SJCRH30 (cell line): ENCODE results near the gene SSTR3. TPM values are rescaled to one million over a fixed set of nuclear protein-coding genes. Genes with fewer than 3 reads are reported as not detected.
"Not testable (repeated sequence)": the region's sequence is repeated elsewhere in the genome, so short reads cannot be mapped to it uniquely, and the experiment has no call there.

Experiments
- DNase-seq, 2 experiments: peaks; one replicate each; pipeline ENCODE4 v3.0.0-alpha.2; 2015 to 2020
- H3K27ac ChIP-seq: fragments of 250-450 bp; sonication (Bioruptor Pico); 2 replicates; pipeline ENCODE4 v1.5.1; 2020; ENCODE audit warnings: mild to moderate bottlenecking, moderate library complexity
- H3K27me3 ChIP-seq: fragments of 250-450 bp; sonication (Bioruptor Pico); 2 replicates; pipeline ENCODE4 v1.5.1; 2020; ENCODE audit warnings: mild to moderate bottlenecking, moderate library complexity
- H3K36me3 ChIP-seq: fragments of 250-450 bp; sonication (Bioruptor Pico); 2 replicates; pipeline ENCODE4 v1.5.1; 2020; ENCODE audit warnings: mild to moderate bottlenecking, moderate library complexity
- H3K4me1 ChIP-seq: fragments of 250-450 bp; sonication (Bioruptor Pico); 2 replicates; pipeline ENCODE4 v1.5.1; 2020; ENCODE audit warnings: mild to moderate bottlenecking, moderate library complexity
- H3K4me3 ChIP-seq: fragments of 250-450 bp; sonication (Bioruptor Pico); 2 replicates; pipeline ENCODE4 v1.5.1; 2020; ENCODE audit warnings: mild to moderate bottlenecking, moderate library complexity
- H3K9me3 ChIP-seq: fragments of 250-450 bp; sonication (Bioruptor Pico); replicated peaks from 2 replicates; pipeline ENCODE4 v1.5.1; 2020; ENCODE audit warnings: mild to moderate bottlenecking, moderate library complexity
- total RNA-seq: library from RNA; depleted of rRNA; stranded (reverse); fragments of >200 nt; shearing (Covaris generic); gene quantifications from 2 replicates; pipeline ENCODE4 v1.2.3, GENCODE V29; 2014

SSTR3 gene
- total RNA-seq, 1 experiment from 2014 or later, result not detected

- not testable (repeated sequence) for H3K27ac ChIP-seq, H3K27me3 ChIP-seq, DNase-seq, H3K4me1 ChIP-seq, H3K4me3 ChIP-seq, H3K36me3 ChIP-seq, H3K9me3 ChIP-seq
Measured at GRCh38 chr22:37170689-37171405, 41.4 kb downstream of the SSTR3 start.

- Histone ChIP-seq H3K9me3 (no peaks in the 10 kb centered on the region), H3K4me3 (no peak overlapping the region), H3K27ac (no peak overlapping the region), H3K27me3 (peaks cover 8% of the 10 kb centered on the region; the same call in 1 of the 2 replicates), H3K4me1 (no peaks in the 10 kb centered on the region), H3K36me3 (no peaks in the 10 kb centered on the region)
- no peak for DNase-seq
Measured at GRCh38 chr22:37169947-37170688, 42.2 kb downstream of the SSTR3 start.

- Histone ChIP-seq H3K4me1 (no peaks in the 10 kb centered on the region), H3K9me3 (no peaks in the 10 kb centered on the region), H3K36me3 (no peaks in the 10 kb centered on the region), H3K27me3 (peaks cover 5% of the 10 kb centered on the region; the same call in 1 of the 2 replicates), H3K4me3 (no peak overlapping the region), H3K27ac (no peak overlapping the region)
- DNase-seq, result no peak
Measured at GRCh38 chr22:37169406-37169805, 42.9 kb downstream of the SSTR3 start.

GRCh38 chr22:37167981-37168647 is 44.2 kb downstream of the SSTR3 start:
- Histone ChIP-seq H3K27ac (no peak overlapping the region), H3K4me1 (no peaks in the 10 kb centered on the region), H3K27me3 (peaks cover 4% of the 10 kb centered on the region; the same call in 1 of the 2 replicates), H3K4me3 (no peak overlapping the region), H3K36me3 (no peaks in the 10 kb centered on the region), H3K9me3 (no peaks in the 10 kb centered on the region)
- no peak for DNase-seq

- no peaks in the 10 kb centered on the region for H3K4me1 ChIP-seq
- no peaks in the 10 kb centered on the region for H3K36me3 ChIP-seq
- no peaks in the 10 kb centered on the region for H3K9me3 ChIP-seq
- H3K27ac ChIP-seq, result no peak overlapping the region
- peaks cover 4% of the 10 kb centered on the region; the same call in 1 of the 2 replicates for H3K27me3 ChIP-seq
- H3K4me3 ChIP-seq, result no peak overlapping the region
- no peak for DNase-seq
Measured at GRCh38 chr22:37167176-37167980, 44.9 kb downstream of the SSTR3 start.

GRCh38 chr22:37166675-37167066 is 45.6 kb downstream of the SSTR3 start:
- peaks cover 4% of the 10 kb centered on the region; the same call in 1 of the 2 replicates for H3K27me3 ChIP-seq
- H3K27ac ChIP-seq, result no peak overlapping the region
- no peaks in the 10 kb centered on the region for H3K36me3 ChIP-seq
- no peaks in the 10 kb centered on the region for H3K9me3 ChIP-seq
- no peak overlapping the region for H3K4me3 ChIP-seq
- H3K4me1 ChIP-seq, result no peaks in the 10 kb centered on the region
- peak; percentile 37 to 61 for DNase-seq

- H3K36me3 ChIP-seq, result no peaks in the 10 kb centered on the region
- no peaks in the 10 kb centered on the region for H3K4me1 ChIP-seq
- no peak overlapping the region for H3K4me3 ChIP-seq
- no peak for DNase-seq
- H3K27ac ChIP-seq, result no peak overlapping the region
- peaks cover 4% of the 10 kb centered on the region; the same call in 1 of the 2 replicates for H3K27me3 ChIP-seq
- H3K9me3 ChIP-seq, result no peaks in the 10 kb centered on the region
Measured at GRCh38 chr22:37165940-37166674, 46.2 kb downstream of the SSTR3 start.

- H3K27ac ChIP-seq, result no peak overlapping the region
- H3K36me3 ChIP-seq, result no peaks in the 10 kb centered on the region
- H3K27me3 ChIP-seq, result peaks cover 4% of the 10 kb centered on the region; the same call in 1 of the 2 replicates
- H3K9me3 ChIP-seq, result no peaks in the 10 kb centered on the region
- H3K4me1 ChIP-seq, result no peaks in the 10 kb centered on the region
- no peak for DNase-seq
- no peak overlapping the region for H3K4me3 ChIP-seq
Measured at GRCh38 chr22:37165066-37165465, 47.2 kb downstream of the SSTR3 start.

- H3K36me3 ChIP-seq, result no peaks in the 10 kb centered on the region
- no peaks in the 10 kb centered on the region for H3K9me3 ChIP-seq
- H3K27ac ChIP-seq, result no peak overlapping the region
- no peak overlapping the region for H3K4me3 ChIP-seq
- no peak for DNase-seq
- no peaks in the 10 kb centered on the region for H3K4me1 ChIP-seq
- H3K27me3 ChIP-seq, result peaks cover 4% of the 10 kb centered on the region; the same call in 1 of the 2 replicates
Measured at GRCh38 chr22:37164505-37164887, 47.8 kb downstream of the SSTR3 start.

GRCh38 chr22:37163575-37164504 is 48.4 kb downstream of the SSTR3 start:
- no peak overlapping the region for H3K27ac ChIP-seq
- no peaks in the 10 kb centered on the region for H3K36me3 ChIP-seq
- no peaks in the 10 kb centered on the region for H3K4me1 ChIP-seq
- peaks cover 4% of the 10 kb centered on the region; the same call in 1 of the 2 replicates for H3K27me3 ChIP-seq
- H3K4me3 ChIP-seq, result no peak overlapping the region
- no peaks in the 10 kb centered on the region for H3K9me3 ChIP-seq
- DNase-seq, result no peak

GRCh38 chr22:37163096-37163489 is 49.2 kb downstream of the SSTR3 start:
- H3K4me1 ChIP-seq, result no peaks in the 10 kb centered on the region
- DNase-seq, result no peak
- H3K27ac ChIP-seq, result no peak overlapping the region
- no peak overlapping the region for H3K4me3 ChIP-seq
- no peaks in the 10 kb centered on the region for H3K36me3 ChIP-seq
- no peaks in the 10 kb centered on the region for H3K9me3 ChIP-seq
- H3K27me3 ChIP-seq, result peaks cover 4% of the 10 kb centered on the region; the same call in 1 of the 2 replicates

- Histone ChIP-seq H3K27me3 (peaks cover 4% of the 10 kb centered on the region; the same call in 1 of the 2 replicates), H3K36me3 (no peaks in the 10 kb centered on the region), H3K4me1 (no peaks in the 10 kb centered on the region), H3K9me3 (no peaks in the 10 kb centered on the region), H3K4me3 (no peak overlapping the region), H3K27ac (no peak overlapping the region)
- DNase-seq, result no peak
Measured at GRCh38 chr22:37162221-37163095, 49.8 kb downstream of the SSTR3 start.
